Prostate gland (tissue), 2 donors: ENCODE results near the gene SSH2.

ENCODE experiments used
- CTCF ChIP-seq, 4 experiments: fragments of 200-600 bp in 2 of 4; fragments of 450-650 bp in 2 of 4; sonication (generic) in 2 of 4; IDR thresholded peaks; 1 replicate in 3 of 4; 2 replicates in 1 of 4; pipeline ENCODE4 v1.5.1; 2016 to 2019; ENCODE audit warnings: antibody characterized with exemption in 4 of 4, mild to moderate bottlenecking in 2 of 4, moderate library complexity in 2 of 4
- POLR2AphosphoS5 ChIP-seq: sonication (generic); formaldehyde crosslinking; IDR thresholded peaks from one replicate; pipeline ENCODE4 v1.6.1; 2017; ENCODE audit warnings: antibody characterized with exemption

GRCh38 chr17:29742210-29742513 is 187.9 kb downstream of the SSH2 start:
- TF ChIP-seq CTCF (IDR thresholded peaks at IDR 0.05) = no peak
- no peak for TF ChIP-seq POLR2AphosphoS5
